Measurements from ENCODE around the gene FARS2. TPM values are rescaled to one million over a fixed set of nuclear protein-coding genes. Genes with fewer than 3 reads are reported as not detected.

Gene FARS2
- total and polyA plus RNA-seq, 9 of the 15 experiments (the other 6 are each of a cell fraction or from before 2014, with no cell fraction given) = 16.5 to 62.2 (median 27.0) TPM

- no peak for TF ChIP-seq THAP12 (CRISPR knock-in tag; IDR thresholded peaks at IDR 0.05)
- TF ChIP-seq NR4A1 (CRISPR knock-in tag; IDR thresholded peaks at IDR 0.05) = no peak
- no peak for TF ChIP-seq NR4A1 (tag; IDR thresholded peaks at IDR 0.05)
- TF ChIP-seq, protein P1, sequence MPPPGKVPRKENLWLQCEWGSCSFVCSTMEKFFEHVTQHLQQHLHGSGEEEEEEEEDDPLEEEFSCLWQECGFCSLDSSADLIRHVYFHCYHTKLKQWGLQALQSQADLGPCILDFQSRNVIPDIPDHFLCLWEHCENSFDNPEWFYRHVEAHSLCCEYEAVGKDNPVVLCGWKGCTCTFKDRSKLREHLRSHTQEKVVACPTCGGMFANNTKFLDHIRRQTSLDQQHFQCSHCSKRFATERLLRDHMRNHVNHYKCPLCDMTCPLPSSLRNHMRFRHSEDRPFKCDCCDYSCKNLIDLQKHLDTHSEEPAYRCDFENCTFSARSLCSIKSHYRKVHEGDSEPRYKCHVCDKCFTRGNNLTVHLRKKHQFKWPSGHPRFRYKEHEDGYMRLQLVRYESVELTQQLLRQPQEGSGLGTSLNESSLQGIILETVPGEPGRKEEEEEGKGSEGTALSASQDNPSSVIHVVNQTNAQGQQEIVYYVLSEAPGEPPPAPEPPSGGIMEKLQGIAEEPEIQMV (tag; conservative IDR thresholded peaks at IDR 0.05; ENCODE audit: low read depth) = no peak
- TF ChIP-seq, protein P2, sequence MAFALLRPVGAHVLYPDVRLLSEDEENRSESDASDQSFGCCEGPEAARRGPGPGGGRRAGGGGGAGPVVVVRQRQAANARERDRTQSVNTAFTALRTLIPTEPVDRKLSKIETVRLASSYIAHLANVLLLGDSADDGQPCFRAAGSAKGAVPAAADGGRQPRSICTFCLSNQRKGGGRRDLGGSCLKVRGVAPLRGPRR (CRISPR knock-in tag; IDR thresholded peaks at IDR 0.05) = no peak
- TF ChIP-seq, protein P3, sequence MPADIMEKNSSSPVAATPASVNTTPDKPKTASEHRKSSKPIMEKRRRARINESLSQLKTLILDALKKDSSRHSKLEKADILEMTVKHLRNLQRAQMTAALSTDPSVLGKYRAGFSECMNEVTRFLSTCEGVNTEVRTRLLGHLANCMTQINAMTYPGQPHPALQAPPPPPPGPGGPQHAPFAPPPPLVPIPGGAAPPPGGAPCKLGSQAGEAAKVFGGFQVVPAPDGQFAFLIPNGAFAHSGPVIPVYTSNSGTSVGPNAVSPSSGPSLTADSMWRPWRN (IDR thresholded peaks at IDR 0.05; ENCODE audit: low read depth) = no peak
These were observed 522.3 kb downstream of the FARS2 start (continued) for GRCh38 chr6:5783584-5784089.
